GM23338 (cell line): ENCODE measurements around the gene PGLYRP4.

Experiments
- ETS1 ChIP-seq: IDR thresholded peaks from 2 replicates; pipeline ENCODE4 v1.6.1; 2016; ENCODE audit warnings: antibody characterized with exemption
- EZH2 ChIP-seq: fragments of 200-600 bp; sonication (generic); IDR thresholded peaks from one replicate; pipeline ENCODE4 v1.8.0; 2017; ENCODE audit warnings: antibody characterized with exemption, mild to moderate bottlenecking, low read depth; ENCODE audit not compliant: unreplicated experiment
- EZH2phosphoT487 ChIP-seq: fragments of 200-600 bp; sonication (generic); IDR thresholded peaks from one replicate; pipeline ENCODE4 v1.8.1; 2018; ENCODE audit warnings: antibody characterized with exemption; ENCODE audit not compliant: unreplicated experiment
- POLR2AphosphoS5 ChIP-seq: IDR thresholded peaks from 2 replicates; pipeline ENCODE4 v1.6.1; 2016; ENCODE audit warnings: antibody characterized with exemption, low read depth
- ZNF114 ChIP-seq: fragments of 250-450 bp; sonication (Bioruptor Pico); IDR thresholded peaks from 2 replicates; pipeline ENCODE4 v1.5.0; 2020; ENCODE audit warnings: mild to moderate bottlenecking, moderate library complexity
- ZNF462 ChIP-seq: fragments of 250-450 bp; sonication (Bioruptor Pico); IDR thresholded peaks from 2 replicates; pipeline ENCODE4 v1.5.0; 2020; ENCODE audit warnings: mild to moderate bottlenecking, moderate library complexity
- TF ChIP-seq, protein P1 (sequence below), 2 experiments: fragments of 200-600 bp in 1 of 2; sonication (generic) in 1 of 2; conservative IDR thresholded peaks; 2 replicates each; pipeline versions ENCODE4 v1.5.1 to v1.6.1; 2016 to 2017; ENCODE audit warnings: antibody characterized with exemption in 2 of 2, low read depth in 2 of 2, mild to moderate bottlenecking in 2 of 2, moderate library complexity in 1 of 2
- TF ChIP-seq, protein P2 (sequence below): IDR thresholded peaks from one replicate; pipeline ENCODE4 v1.6.1; 2018; ENCODE audit warnings: antibody characterized with exemption; ENCODE audit not compliant: unreplicated experiment

DNA sequence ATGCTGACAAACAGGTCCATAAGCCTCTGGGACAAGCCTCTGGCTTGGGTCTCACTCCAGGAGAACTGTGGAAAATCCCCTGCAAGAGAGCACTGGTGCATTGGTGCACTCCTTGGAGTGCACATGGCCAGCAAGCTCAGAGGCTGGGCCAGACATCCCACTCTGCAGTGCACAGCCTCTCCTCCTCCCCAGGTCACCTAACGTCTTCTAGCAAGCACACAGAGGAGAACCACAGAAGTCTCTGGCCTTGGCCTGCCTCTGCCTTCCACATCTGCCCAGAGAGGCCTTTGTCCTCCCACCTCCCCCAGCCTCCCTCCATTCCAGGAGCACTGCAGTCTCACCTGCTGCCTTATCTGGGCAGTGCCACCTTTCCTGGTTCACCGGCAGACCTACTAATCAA, 40.1 kb downstream of the PGLYRP4 start:
- TF ChIP-seq, protein P1, sequence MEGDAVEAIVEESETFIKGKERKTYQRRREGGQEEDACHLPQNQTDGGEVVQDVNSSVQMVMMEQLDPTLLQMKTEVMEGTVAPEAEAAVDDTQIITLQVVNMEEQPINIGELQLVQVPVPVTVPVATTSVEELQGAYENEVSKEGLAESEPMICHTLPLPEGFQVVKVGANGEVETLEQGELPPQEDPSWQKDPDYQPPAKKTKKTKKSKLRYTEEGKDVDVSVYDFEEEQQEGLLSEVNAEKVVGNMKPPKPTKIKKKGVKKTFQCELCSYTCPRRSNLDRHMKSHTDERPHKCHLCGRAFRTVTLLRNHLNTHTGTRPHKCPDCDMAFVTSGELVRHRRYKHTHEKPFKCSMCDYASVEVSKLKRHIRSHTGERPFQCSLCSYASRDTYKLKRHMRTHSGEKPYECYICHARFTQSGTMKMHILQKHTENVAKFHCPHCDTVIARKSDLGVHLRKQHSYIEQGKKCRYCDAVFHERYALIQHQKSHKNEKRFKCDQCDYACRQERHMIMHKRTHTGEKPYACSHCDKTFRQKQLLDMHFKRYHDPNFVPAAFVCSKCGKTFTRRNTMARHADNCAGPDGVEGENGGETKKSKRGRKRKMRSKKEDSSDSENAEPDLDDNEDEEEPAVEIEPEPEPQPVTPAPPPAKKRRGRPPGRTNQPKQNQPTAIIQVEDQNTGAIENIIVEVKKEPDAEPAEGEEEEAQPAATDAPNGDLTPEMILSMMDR (conservative IDR thresholded peaks at IDR 0.05; ENCODE audit: low read depth in 2 of 2): no peak
- TF ChIP-seq, protein P2, sequence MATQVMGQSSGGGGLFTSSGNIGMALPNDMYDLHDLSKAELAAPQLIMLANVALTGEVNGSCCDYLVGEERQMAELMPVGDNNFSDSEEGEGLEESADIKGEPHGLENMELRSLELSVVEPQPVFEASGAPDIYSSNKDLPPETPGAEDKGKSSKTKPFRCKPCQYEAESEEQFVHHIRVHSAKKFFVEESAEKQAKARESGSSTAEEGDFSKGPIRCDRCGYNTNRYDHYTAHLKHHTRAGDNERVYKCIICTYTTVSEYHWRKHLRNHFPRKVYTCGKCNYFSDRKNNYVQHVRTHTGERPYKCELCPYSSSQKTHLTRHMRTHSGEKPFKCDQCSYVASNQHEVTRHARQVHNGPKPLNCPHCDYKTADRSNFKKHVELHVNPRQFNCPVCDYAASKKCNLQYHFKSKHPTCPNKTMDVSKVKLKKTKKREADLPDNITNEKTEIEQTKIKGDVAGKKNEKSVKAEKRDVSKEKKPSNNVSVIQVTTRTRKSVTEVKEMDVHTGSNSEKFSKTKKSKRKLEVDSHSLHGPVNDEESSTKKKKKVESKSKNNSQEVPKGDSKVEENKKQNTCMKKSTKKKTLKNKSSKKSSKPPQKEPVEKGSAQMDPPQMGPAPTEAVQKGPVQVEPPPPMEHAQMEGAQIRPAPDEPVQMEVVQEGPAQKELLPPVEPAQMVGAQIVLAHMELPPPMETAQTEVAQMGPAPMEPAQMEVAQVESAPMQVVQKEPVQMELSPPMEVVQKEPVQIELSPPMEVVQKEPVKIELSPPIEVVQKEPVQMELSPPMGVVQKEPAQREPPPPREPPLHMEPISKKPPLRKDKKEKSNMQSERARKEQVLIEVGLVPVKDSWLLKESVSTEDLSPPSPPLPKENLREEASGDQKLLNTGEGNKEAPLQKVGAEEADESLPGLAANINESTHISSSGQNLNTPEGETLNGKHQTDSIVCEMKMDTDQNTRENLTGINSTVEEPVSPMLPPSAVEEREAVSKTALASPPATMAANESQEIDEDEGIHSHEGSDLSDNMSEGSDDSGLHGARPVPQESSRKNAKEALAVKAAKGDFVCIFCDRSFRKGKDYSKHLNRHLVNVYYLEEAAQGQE: no peak
- TF ChIP-seq ZNF114: no peak
- TF ChIP-seq EZH2: no peak
- no peak for TF ChIP-seq EZH2phosphoT487
- no peak for TF ChIP-seq POLR2AphosphoS5
- TF ChIP-seq ZNF462 (CRISPR knock-in tag): no peak
- no peak for TF ChIP-seq ETS1
